Activated T-cell treated with anti-CD3 and anti-CD28 coated beads, Interleukin-2, amount 50 U/mL, for 4 hours (primary cell): Measurements from ENCODE around the gene TRIML1. TPM values are rescaled to one million over a fixed set of nuclear protein-coding genes. Genes with fewer than 3 reads are reported as not detected.

Source experiments
- ATAC-seq, 2 donors: fragments of 200-7000 bp; cut with Tn5 transposase; one replicate each; pipeline ENCODE4 v1.10.0; 2021
- DNase-seq: peaks from one replicate; pipeline ENCODE4 v3.0.0-alpha.2; 2020
- H3K27me3 Mint-ChIP-seq: one replicate; pipeline ENCODE4 v1.8.0; 2021; ENCODE audit warnings: low read depth, mixed read lengths
- H3K36me3 Mint-ChIP-seq: one replicate; pipeline ENCODE4 v1.8.0; 2022; ENCODE audit warnings: mixed read lengths; ENCODE audit not compliant: insufficient read depth
- H3K4me1 Mint-ChIP-seq: one replicate; pipeline ENCODE4 v1.8.0; 2021; ENCODE audit warnings: low read depth, mixed read lengths
- H3K4me3 Mint-ChIP-seq: one replicate; pipeline ENCODE4 v1.8.0; 2021; ENCODE audit warnings: mild to moderate bottlenecking, moderate library complexity, mixed read lengths
- H3K9me3 Mint-ChIP-seq: one replicate; pipeline ENCODE4 v1.8.0; 2021; ENCODE audit warnings: mixed read lengths
- total RNA-seq, 3 donors: library from RNA; stranded (reverse); gene quantifications; one replicate each; pipeline ENCODE4 v1.2.1, GENCODE V29; 2021

The TRIML1 gene
- not detected for total RNA-seq

GRCh38 chr4:188139141-188139540, at the start of gene TRIML1:
Gene TRIML1 (plus strand): TSS chr4:188139441. CDS start chr4:188139559, 118 bp downstream.
- Mint-ChIP-seq H3K4me3 (no peak within 1 kb of the TSS), H3K4me1 (no peaks in the 10 kb centered on the region), H3K9me3 (no peaks in the 10 kb centered on the region), H3K36me3 (no peaks in the 10 kb centered on the region), H3K27me3 (no peaks in the 10 kb centered on the region)
- ATAC-seq (no peak), DNase-seq (no peak)

GRCh38 chr4:188092824-188093223, 46.4 kb upstream of the TRIML1 start:
- no peak for ATAC-seq

GRCh38 chr4:188106454-188106853, 32.8 kb upstream of the TRIML1 start:
- ATAC-seq: no peak

More at GRCh38 chr4:188092824-188093223, 46.4 kb upstream of the TRIML1 start:
- Mint-ChIP-seq H3K27me3 (no peaks in the 10 kb centered on the region), H3K4me3 (no peak overlapping the region), H3K9me3 (peaks cover 23% of the 10 kb centered on the region), H3K36me3 (no peaks in the 10 kb centered on the region), H3K4me1 (no peaks in the 10 kb centered on the region)
- DNase-seq: no peak

GRCh38 chr4:188107931-188108843, 31.1 kb upstream of the TRIML1 start:
- Mint-ChIP-seq H3K4me3 (no peak overlapping the region), H3K36me3 (peaks cover 2% of the 10 kb centered on the region), H3K4me1 (no peaks in the 10 kb centered on the region), H3K9me3 (peaks cover 14% of the 10 kb centered on the region), H3K27me3 (no peaks in the 10 kb centered on the region)
- ATAC-seq (no peak), DNase-seq (no peak)

More at GRCh38 chr4:188106454-188106853, 32.8 kb upstream of the TRIML1 start:
- H3K9me3 Mint-ChIP-seq: peaks cover 15% of the 10 kb centered on the region
- H3K36me3 Mint-ChIP-seq: peaks cover 2% of the 10 kb centered on the region
- no peak for DNase-seq
- H3K27me3 Mint-ChIP-seq: no peaks in the 10 kb centered on the region
- no peaks in the 10 kb centered on the region for H3K4me1 Mint-ChIP-seq
- no peak overlapping the region for H3K4me3 Mint-ChIP-seq

GRCh38 chr4:188109157-188109755, 30.0 kb upstream of the TRIML1 start, which contains the start of gene TRIML2:
Gene TRIML2 (minus strand): TSS chr4:188109603. CDS start chr4:188105368, 4,235 bp downstream.
- Mint-ChIP-seq H3K36me3 (peaks cover 2% of the 10 kb centered on the region), H3K4me3 (no peak within 1 kb of the TSS), H3K27me3 (no peaks in the 10 kb centered on the region), H3K4me1 (no peaks in the 10 kb centered on the region), H3K9me3 (peaks cover 8% of the 10 kb centered on the region)
- DNase-seq (no peak), ATAC-seq (no peak)

- Mint-ChIP-seq H3K9me3 (peaks cover 8% of the 10 kb centered on the region), H3K27me3 (no peaks in the 10 kb centered on the region), H3K4me3 (no peak overlapping the region), H3K36me3 (peaks cover 2% of the 10 kb centered on the region), H3K4me1 (no peaks in the 10 kb centered on the region)
- ATAC-seq (no peak), DNase-seq (no peak)
These were observed 29.2 kb upstream of the TRIML1 start for GRCh38 chr4:188110036-188110435.

GRCh38 chr4:188110741-188111471, 28.3 kb upstream of the TRIML1 start:
- no peaks in the 10 kb centered on the region for H3K4me1 Mint-ChIP-seq

GRCh38 chr4:188111955-188112354, 27.3 kb upstream of the TRIML1 start:
- Mint-ChIP-seq H3K36me3 (peaks cover 2% of the 10 kb centered on the region), H3K9me3 (peaks cover 9% of the 10 kb centered on the region), H3K4me3 (no peak overlapping the region), H3K27me3 (no peaks in the 10 kb centered on the region), H3K4me1 (no peaks in the 10 kb centered on the region)
- DNase-seq (no peak), ATAC-seq (no peak)

More at GRCh38 chr4:188110741-188111471, 28.3 kb upstream of the TRIML1 start:
- peaks cover 2% of the 10 kb centered on the region for H3K36me3 Mint-ChIP-seq
- ATAC-seq: no peak
- no peaks in the 10 kb centered on the region for H3K27me3 Mint-ChIP-seq
- no peak overlapping the region for H3K4me3 Mint-ChIP-seq
- DNase-seq: no peak
- H3K9me3 Mint-ChIP-seq: peaks cover 8% of the 10 kb centered on the region

- Mint-ChIP-seq H3K4me3 (no peak overlapping the region), H3K27me3 (no peaks in the 10 kb centered on the region), H3K4me1 (no peaks in the 10 kb centered on the region), H3K36me3 (peaks cover 2% of the 10 kb centered on the region), H3K9me3 (peaks cover 12% of the 10 kb centered on the region)
- DNase-seq (no peak), ATAC-seq (no peak)
These were observed 26.1 kb upstream of the TRIML1 start for GRCh38 chr4:188113156-188113555.

GRCh38 chr4:188117631-188118324, 21.5 kb upstream of the TRIML1 start:
- Mint-ChIP-seq H3K4me3 (no peak overlapping the region), H3K4me1 (no peaks in the 10 kb centered on the region), H3K36me3 (no peaks in the 10 kb centered on the region), H3K27me3 (no peaks in the 10 kb centered on the region), H3K9me3 (peaks cover 6% of the 10 kb centered on the region)
- DNase-seq (no peak), ATAC-seq (no peak)

- Mint-ChIP-seq H3K4me3 (no peak overlapping the region), H3K27me3 (no peaks in the 10 kb centered on the region), H3K9me3 (peaks cover 16% of the 10 kb centered on the region), H3K4me1 (no peaks in the 10 kb centered on the region), H3K36me3 (no peaks in the 10 kb centered on the region)
- DNase-seq: no peak
- ATAC-seq: no peak
These were observed 17.7 kb upstream of the TRIML1 start for GRCh38 chr4:188121530-188121929.

GRCh38 chr4:188127214-188127874, 11.9 kb upstream of the TRIML1 start:
- ATAC-seq (peak in 1 of 2 donors; percentile 40), DNase-seq (no peak)
- Mint-ChIP-seq H3K4me1 (no peaks in the 10 kb centered on the region), H3K27me3 (no peaks in the 10 kb centered on the region), H3K4me3 (no peak overlapping the region), H3K36me3 (no peaks in the 10 kb centered on the region), H3K9me3 (peaks cover 19% of the 10 kb centered on the region)

- Mint-ChIP-seq H3K4me1 (no peaks in the 10 kb centered on the region), H3K36me3 (no peaks in the 10 kb centered on the region), H3K4me3 (no peak overlapping the region), H3K27me3 (no peaks in the 10 kb centered on the region), H3K9me3 (peaks cover 16% of the 10 kb centered on the region)
- ATAC-seq (no peak), DNase-seq (no peak)
These were observed 8.9 kb upstream of the TRIML1 start for GRCh38 chr4:188130355-188130754.
